Skeletal muscle tissue (tissue), 4 donors: ENCODE results near the gene ZFHX3. TPM values are rescaled to one million over a fixed set of nuclear protein-coding genes. Genes with fewer than 3 reads are reported as not detected.
"Not testable (repeated sequence)": the region's sequence is repeated elsewhere in the genome, so short reads cannot be mapped to it uniquely, and the experiment has no call there.

Experiments used
- H3K27ac ChIP-seq: one replicate; pipeline ENCODE4 v1.7.0; 2013; ENCODE audit warnings: mild to moderate bottlenecking, low read depth, low read length, inconsistent platforms
- H3K27me3 ChIP-seq, 3 donors: one replicate each; pipeline ENCODE4 v1.7.0; 2013; ENCODE audit warnings: low read length in 3 of 3; ENCODE audit not compliant: control insufficient read depth in 3 of 3, insufficient read depth in 3 of 3
- H3K36me3 ChIP-seq, 3 donors: one replicate each; pipeline ENCODE4 v1.7.0; 2013; ENCODE audit warnings: low read length in 3 of 3; ENCODE audit not compliant: control insufficient read depth in 3 of 3, insufficient read depth in 3 of 3
- H3K4me1 ChIP-seq, 3 donors: one replicate each; pipeline ENCODE4 v1.7.0; 2013; ENCODE audit warnings: low read length in 3 of 3, mild to moderate bottlenecking in 3 of 3; ENCODE audit not compliant: control insufficient read depth in 3 of 3, insufficient read depth in 3 of 3
- H3K4me3 ChIP-seq, 3 donors: one replicate each; pipeline ENCODE4 v1.7.0; 2013; ENCODE audit warnings: low read length in 3 of 3
- H3K9ac ChIP-seq, 3 donors: one replicate each; pipeline ENCODE4 v1.7.0; 2013; ENCODE audit warnings: low read length in 3 of 3, mild to moderate bottlenecking in 3 of 3, moderate library complexity in 2 of 3, low read depth in 1 of 3
- H3K9me3 ChIP-seq, 3 donors: one replicate each; pipeline ENCODE4 v1.7.0; 2013; ENCODE audit warnings: low read length in 3 of 3; ENCODE audit not compliant: control insufficient read depth in 3 of 3
- total RNA-seq: library from RNA; depleted of rRNA; stranded (reverse); fragments of >200 nt; gene quantifications from one replicate; pipeline ENCODE4 v1.2.3, GENCODE V29; 2014
- donor health status: Osteomylitis.

Gene ZFHX3
- total RNA-seq, 1 donor from 2014 or later: 8.9 TPM

GRCh38 chr16:72990571-72990970 is 57.4 kb downstream of the ZFHX3 start:
- H3K4me1 ChIP-seq: peaks cover 81 to 91% (median 87%) of the 10 kb centered on the region in 3 donors
- H3K9me3 ChIP-seq: no peaks in the 10 kb centered on the region
- no peaks in the 10 kb centered on the region for H3K27me3 ChIP-seq
- peak overlapping the region; percentile 60 to 80 (median 67) for H3K9ac ChIP-seq
- peak overlapping the region; percentile 60 to 73 (median 64) for H3K4me3 ChIP-seq
- H3K27ac ChIP-seq: peak overlapping the region; percentile 79
- H3K36me3 ChIP-seq: no peaks in the 10 kb centered on the region

- Histone ChIP-seq H3K4me1 (peaks cover 82 to 91% (median 86%) of the 10 kb centered on the region in 3 donors), H3K9me3 (no peaks in the 10 kb centered on the region), H3K9ac (peak overlapping the region; percentile 67 to 80 (median 75)), H3K27ac (peak overlapping the region; percentile 79), H3K4me3 (peak overlapping the region; percentile 60 to 73 (median 64)), H3K36me3 (no peaks in the 10 kb centered on the region), H3K27me3 (no peaks in the 10 kb centered on the region)
These were observed 58.1 kb downstream of the ZFHX3 start for GRCh38 chr16:72989579-72990551.

GRCh38 chr16:72989203-72989578 is 58.7 kb downstream of the ZFHX3 start:
- H3K36me3 ChIP-seq, H3K27me3 ChIP-seq, H3K9me3 ChIP-seq: not testable (repeated sequence)
- Histone ChIP-seq H3K4me3 (peak overlapping the region; percentile 60 to 73 (median 64)), H3K9ac (peak overlapping the region in 2 of 3 donors; percentile 75 to 80), H3K27ac (peak overlapping the region; percentile 79), H3K4me1 (peaks cover 87 to 90% (median 88%) of the 10 kb centered on the region in 3 donors)

- peaks cover 91 to 93% (median 92%) of the 10 kb centered on the region in 3 donors for H3K4me1 ChIP-seq
- H3K9me3 ChIP-seq: no peaks in the 10 kb centered on the region
- no peaks in the 10 kb centered on the region for H3K27me3 ChIP-seq
- no peak overlapping the region for H3K4me3 ChIP-seq
- peak overlapping the region; percentile 79 for H3K27ac ChIP-seq
- no peak overlapping the region for H3K9ac ChIP-seq
- H3K36me3 ChIP-seq: no peaks in the 10 kb centered on the region
These were observed 59.4 kb downstream of the ZFHX3 start for GRCh38 chr16:72988569-72988968.

GRCh38 chr16:72987480-72987901 is 60.4 kb downstream of the ZFHX3 start:
- Histone ChIP-seq H3K4me1 (peaks cover 84 to 87% (median 84%) of the 10 kb centered on the region in 3 donors), H3K9ac (peak overlapping the region in 1 of 3 donors; percentile 51), H3K4me3 (no peak overlapping the region), H3K27ac (peak overlapping the region; percentile 80), H3K27me3 (no peaks in the 10 kb centered on the region), H3K36me3 (no peaks in the 10 kb centered on the region), H3K9me3 (no peaks in the 10 kb centered on the region)

- Histone ChIP-seq H3K4me3 (peak overlapping the region; percentile 2 to 40 (median 2)), H3K9ac (peak overlapping the region; percentile 36 to 52 (median 48)), H3K36me3 (no peaks in the 10 kb centered on the region), H3K27me3 (no peaks in the 10 kb centered on the region), H3K4me1 (peaks cover 71 to 74% (median 72%) of the 10 kb centered on the region in 3 donors), H3K27ac (peak overlapping the region; percentile 80), H3K9me3 (no peaks in the 10 kb centered on the region)
These were observed 61.9 kb downstream of the ZFHX3 start for GRCh38 chr16:72985995-72986394.

GRCh38 chr16:72985148-72985941 is 62.6 kb downstream of the ZFHX3 start:
- Histone ChIP-seq H3K27me3 (no peaks in the 10 kb centered on the region), H3K9me3 (no peaks in the 10 kb centered on the region), H3K4me1 (peaks cover 65 to 71% (median 70%) of the 10 kb centered on the region in 3 donors), H3K27ac (peak overlapping the region; percentile 80), H3K36me3 (no peaks in the 10 kb centered on the region), H3K9ac (peak overlapping the region; percentile 34 to 51 (median 45)), H3K4me3 (peak overlapping the region; percentile 2 to 40 (median 16))

GRCh38 chr16:72983728-72984350 is 64.1 kb downstream of the ZFHX3 start:
- Histone ChIP-seq H3K36me3 (no peaks in the 10 kb centered on the region), H3K27ac (no peak overlapping the region), H3K4me3 (no peak overlapping the region), H3K9me3 (no peaks in the 10 kb centered on the region), H3K4me1 (peaks cover 51 to 70% (median 60%) of the 10 kb centered on the region in 3 donors), H3K27me3 (no peaks in the 10 kb centered on the region), H3K9ac (no peak overlapping the region)

GRCh38 chr16:72983241-72983640 is 64.7 kb downstream of the ZFHX3 start:
- Histone ChIP-seq H3K9ac (no peak overlapping the region), H3K27ac (no peak overlapping the region), H3K9me3 (no peaks in the 10 kb centered on the region), H3K27me3 (no peaks in the 10 kb centered on the region), H3K4me3 (no peak overlapping the region), H3K4me1 (peaks cover 50 to 70% (median 62%) of the 10 kb centered on the region in 3 donors), H3K36me3 (no peaks in the 10 kb centered on the region)
